GM12878 (cell line): ENCODE results near the gene PUS7L. TPM values are rescaled to one million over a fixed set of nuclear protein-coding genes. Genes with fewer than 3 reads are reported as not detected.

Experiments
- ATAC-seq: fragments of 200-7000 bp; cut with Tn5 transposase; 3 replicates; pipeline ENCODE4 v1.9.1; 2020; ENCODE audit warnings: mild to moderate bottlenecking, moderate library complexity
- BruUV-seq: library from RNA; stranded (reverse); fragments of 400-500 nt; replicated peaks from 2 replicates; lab custom pipeline; 2021; lab: Mats Ljungman, UMichigan
- CTCF ChIA-PET: fragments of 300-600 bp; sonication (Branson Sonifier 250); formaldehyde crosslinking; extraction: SDS; loops from one replicate; lab custom pipeline; 2021; ENCODE audit warnings: inconsistent platforms; lab: Yijun Ruan, JAX
- POLR2A ChIA-PET: fragments of 350-600 bp; formaldehyde crosslinking; extraction: SDS; loops from one replicate; lab custom pipeline; 2021; ENCODE audit warnings: inconsistent platforms; lab: Charles Lee
- RAD21 ChIA-PET: fragments of 300-600 bp; sonication (Branson Sonifier 250); formaldehyde crosslinking; loops from one replicate; lab custom pipeline; 2023; ENCODE audit warnings: antibody characterized with exemption; ENCODE audit not compliant: unreplicated experiment; lab: Charles Lee
- SMC1A ChIA-PET: fragments of 300-600 bp; sonication (Branson Sonifier 250); formaldehyde crosslinking; loops from one replicate; lab custom pipeline; 2023; ENCODE audit not compliant: unreplicated experiment, uncharacterized antibody; lab: Charles Lee
- DNase-seq: peaks from one replicate; pipeline ENCODE4 v3.0.0-alpha.2; 2011; ENCODE audit warnings: low read depth, low spot score
- FAIRE-seq: peaks from 3 replicates; lab custom pipeline; 2011; peaks lifted over from hg19 to GRCh38; lab: Jason Lieb, UNC
- H2AFZ ChIP-seq: 2 replicates; pipeline ENCODE4 v1.6.0; 2011; ENCODE audit warnings: low read depth, low read length, control low read depth; ENCODE audit not compliant: control insufficient read depth
- H3K27ac ChIP-seq: 2 replicates; pipeline ENCODE4 v1.5.1; 2011; ENCODE audit warnings: control low read depth; ENCODE audit not compliant: control insufficient read depth, insufficient read depth
- H3K27me3 ChIP-seq, 2 experiments: replicated peaks in 1 of 2; 2 replicates each; pipeline versions ENCODE4 v1.6.0 to v1.6.1; 2011; ENCODE audit warnings: low read length in 1 of 2; ENCODE audit not compliant: control insufficient read depth in 2 of 2, insufficient read depth in 2 of 2
- H3K36me3 ChIP-seq, 2 experiments: 2 replicates each; pipeline ENCODE4 v1.5.1; 2011; ENCODE audit warnings: low read length in 1 of 2; ENCODE audit not compliant: control insufficient read depth in 2 of 2, insufficient read depth in 2 of 2
- H3K4me1 ChIP-seq: 2 replicates; pipeline ENCODE4 v1.6.1; 2011; ENCODE audit warnings: mild to moderate bottlenecking, low read length, moderate library complexity, mixed read lengths; ENCODE audit not compliant: control insufficient read depth, insufficient read depth
- H3K4me2 ChIP-seq: 2 replicates; pipeline ENCODE4 v1.6.0; 2011; ENCODE audit warnings: control low read depth; ENCODE audit not compliant: control insufficient read depth, insufficient read depth
- H3K4me3 ChIP-seq: fragments of 200-600 bp; sonication (generic); 2 replicates; pipeline ENCODE4 v1.5.1; 2016
- H3K79me2 ChIP-seq: 2 replicates; pipeline ENCODE4 v1.6.0; 2011; ENCODE audit warnings: low read length; ENCODE audit not compliant: control insufficient read depth, insufficient read depth
- H3K9ac ChIP-seq: 2 replicates; pipeline ENCODE4 v1.8.0; 2011; ENCODE audit warnings: low read length, control low read depth, mixed read lengths; ENCODE audit not compliant: control insufficient read depth, insufficient read depth
- H3K9me3 ChIP-seq: replicated peaks from 3 replicates; pipeline ENCODE4 v1.5.1; 2011; ENCODE audit warnings: mild to moderate bottlenecking, low read length; ENCODE audit not compliant: control insufficient read depth, insufficient read depth
- H4K20me1 ChIP-seq: 2 replicates; pipeline ENCODE4 v1.6.0; 2011; ENCODE audit not compliant: control insufficient read depth, insufficient read depth
- ATF3 ChIP-seq: IDR thresholded peaks from 2 replicates; pipeline ENCODE4 v1.6.1; 2011; ENCODE audit warnings: low read depth, mild to moderate bottlenecking, low read length, moderate library complexity, borderline replicate concordance; ENCODE audit errors: extremely low read depth
- BMI1 ChIP-seq: fragments of 450-650 bp; IDR thresholded peaks from 2 replicates; pipeline ENCODE4 v1.6.1; 2016; ENCODE audit warnings: mild to moderate bottlenecking, moderate library complexity, borderline replicate concordance
- BRCA1 ChIP-seq: IDR thresholded peaks from 2 replicates; pipeline ENCODE4 v1.6.1; 2011; ENCODE audit warnings: low read depth, low read length, improper control_type of control experiment
- CTCF ChIP-seq, 3 experiments: IDR thresholded peaks in 2 of 3; conservative IDR thresholded peaks in 1 of 3; 2 replicates each; pipeline ENCODE4 v1.5.1; 2011; ENCODE audit warnings: low read depth in 3 of 3, low read length in 3 of 3, mild to moderate bottlenecking in 3 of 3, control low read depth in 2 of 3, moderate library complexity in 2 of 3, inconsistent platforms in 1 of 3, mixed read lengths in 1 of 3; ENCODE audit not compliant: control insufficient read depth in 2 of 3, insufficient read depth in 1 of 3; ENCODE audit errors: extremely low read depth in 1 of 3
- ETV6 ChIP-seq, 2 experiments: fragments of 450-650 bp in 1 of 2; IDR thresholded peaks in 1 of 2; conservative IDR thresholded peaks in 1 of 2; 2 replicates each; pipeline ENCODE4 v1.6.1; 2014; ENCODE audit warnings: antibody characterized with exemption in 1 of 2, borderline replicate concordance in 1 of 2, low read depth in 1 of 2, mild to moderate bottlenecking in 1 of 2, moderate library complexity in 1 of 2
- MAX ChIP-seq: IDR thresholded peaks from 2 replicates; pipeline ENCODE4 v1.6.1; 2012; ENCODE audit warnings: low read depth, low read length, improper control_type of control experiment
- NFYB ChIP-seq: IDR thresholded peaks from 2 replicates; pipeline ENCODE4 v1.6.1; 2011; ENCODE audit warnings: low read depth, mild to moderate bottlenecking, low read length, improper control_type of control experiment, moderate library complexity; ENCODE audit not compliant: insufficient read depth
- NKRF ChIP-seq: fragments of 450-650 bp; conservative IDR thresholded peaks from 2 replicates; pipeline ENCODE4 v1.6.1; 2017; ENCODE audit warnings: mild to moderate bottlenecking, moderate library complexity
- PBX3 ChIP-seq: IDR thresholded peaks from 2 replicates; pipeline ENCODE4 v1.6.1; 2011; ENCODE audit warnings: mild to moderate bottlenecking, low read depth, low read length, moderate library complexity; ENCODE audit not compliant: insufficient replicate concordance
- PKNOX1 ChIP-seq: fragments of 450-650 bp; IDR thresholded peaks from 2 replicates; pipeline ENCODE4 v1.6.1; 2016; ENCODE audit warnings: mild to moderate bottlenecking
- SMC3 ChIP-seq: IDR thresholded peaks from 2 replicates; pipeline ENCODE4 v1.6.1; 2011; ENCODE audit warnings: low read length, improper control_type of control experiment, borderline replicate concordance
- STAT1 ChIP-seq: fragments of 450-650 bp; conservative IDR thresholded peaks from 2 replicates; pipeline ENCODE4 v1.6.1; 2014; ENCODE audit warnings: antibody characterized with exemption, mild to moderate bottlenecking
- TAF1 ChIP-seq: IDR thresholded peaks from 2 replicates; pipeline ENCODE4 v1.6.1; 2011; ENCODE audit warnings: mild to moderate bottlenecking, low read depth, low read length, borderline replicate concordance
- YY1 ChIP-seq: IDR thresholded peaks from 2 replicates; pipeline ENCODE4 v1.6.1; 2011; ENCODE audit warnings: low read depth, mild to moderate bottlenecking, low read length
- ZBED1 ChIP-seq: IDR thresholded peaks from 2 replicates; pipeline ENCODE4 v1.6.1; 2016; ENCODE audit warnings: borderline replicate concordance
- WGBS: methylation state at CpG from one replicate; pipeline ENCODE4 v1.1.6; 2016; ENCODE audit warnings: low lambda C conversion rate; ENCODE audit not compliant: insufficient replicate concordance, insufficient coverage; ENCODE audit errors: missing lambda C conversion rate; 5-methylcytosine and 5-hydroxymethylcytosine counted together
- in situ Hi-C: fragments of 300-500 bp; cut with MboI; formaldehyde crosslinking; loops from 9 replicates; pipeline ENCODE4 v1.14.3; 2018; ENCODE audit warnings: mixed read lengths
- intact Hi-C: fragments of 100-400 bp; cut with micrococcal nuclease; formaldehyde crosslinking; loops from one replicate; pipeline ENCODE4 v1.14.2; 2022; ENCODE audit not compliant: unreplicated experiment
- polyA plus RNA-seq, 11 experiments: library from polyadenylated mRNA; depleted of rRNA in 4 of 11; unstranded in 6 of 11; stranded (reverse) in 5 of 11; fragments of >200 nt; fragmentation: Nextera tagmentation in 4 of 11; fragmentation: Illumina TruSeq in 1 of 11; extraction: Ambion mirVana in 4 of 11; extraction: Trizol in 1 of 11; gene quantifications; 1 replicate in 1 of 11; 2 replicates in 10 of 11; pipeline versions ENCODE4 v1.2.1 to v1.2.3, GENCODE V29; 2011 to 2016; ENCODE audit warnings: inconsistent platforms in 2 of 11, missing spikeins in 2 of 11, low read depth in 1 of 11
- total RNA-seq, 4 experiments: library from RNA; depleted of rRNA in 3 of 4; stranded (reverse); fragments of >200 nt in 3 of 4; fragmentation: Illumina TruSeq in 1 of 4; extraction: Trizol in 1 of 4; gene quantifications; 2 replicates each; pipeline versions ENCODE4 v1.2.1 to v1.2.3, GENCODE V29; 2013 to 2021

PUS7L gene
- total and polyA plus RNA-seq, 10 of the 15 experiments (the other 5 are each of a cell fraction or from before 2014, with no cell fraction given): 7.2 to 42.1 (median 19.6) TPM

- Histone ChIP-seq H3K79me2 (no peaks in the 10 kb centered on the region), H3K27me3 (no peaks in the 10 kb centered on the region), H3K9me3 (no peaks in the 10 kb centered on the region), H3K4me1 (no peaks in the 10 kb centered on the region), H3K9ac (no peak overlapping the region), H4K20me1 (no peaks in the 10 kb centered on the region), H3K4me3 (no peak overlapping the region), H3K27ac (no peak overlapping the region), H3K36me3 (no peaks in the 10 kb centered on the region), H2AFZ (no peak overlapping the region), H3K4me2 (no peak overlapping the region)
- WGBS: 41% methylated on average over 5 of the region's 5 CpGs
- CTCF ChIA-PET: interaction anchor here (1.4 to 2.0 kb wide), 2 partner anchors 206 to 231 kb away, joined by 3 to 5 read pairs; no protein-coding TSS in a partner anchor
- BruUV-seq: no TSS peak
- ATAC-seq: peak; percentile 96
- RAD21 ChIA-PET: interaction anchor here (0.6 kb wide), 1 partner anchor 82 kb away, joined by 3 read pairs; no protein-coding TSS in a partner anchor
- SMC1A ChIA-PET: no interaction called here
- DNase-seq: peak; percentile 8
- intact Hi-C loops: loop anchor here (2.0 to 10.0 kb wide), 3 partner anchors 171 to 324 kb away; no protein-coding TSS in a partner anchor
- POLR2A ChIA-PET: no interaction called here
- peak; percentile 93 for FAIRE-seq
- in situ Hi-C loops: no loop called here
- TF ChIP-seq ZBED1: no peak
- TF ChIP-seq SMC3: peak; percentile 58; the same call in 1 of the 2 replicates
- no peak for TF ChIP-seq TAF1
- TF ChIP-seq ATF3: no peak
- TF ChIP-seq PBX3: peak; percentile 70
- 0 out of 2 replicates have a peak, but pooled peaks have one; percentile 11 for TF ChIP-seq YY1
- peak; percentile 84 for TF ChIP-seq PKNOX1
- no peak for TF ChIP-seq BMI1
- TF ChIP-seq ETV6 (conservative IDR thresholded peaks at IDR 0.05 in 1 of 2, IDR thresholded peaks at IDR 0.05 in 1 of 2; ENCODE audit: borderline replicate concordance in 1 of 2, low read depth in 1 of 2): no peak
- TF ChIP-seq NKRF: no peak
- TF ChIP-seq BRCA1: no peak
- TF ChIP-seq CTCF (IDR thresholded peaks at IDR 0.05 in 2 of 3, conservative IDR thresholded peaks at IDR 0.05 in 1 of 3; ENCODE audit: control insufficient read depth in 2 of 3, extremely low read depth in 1 of 3, insufficient read depth in 1 of 3, low read depth in 3 of 3, low read length in 3 of 3): peak; percentile 63 to 77 (median 74)
- no peak for TF ChIP-seq STAT1
- TF ChIP-seq MAX: no peak
- 0 out of 2 replicates have a peak, but pooled peaks have one; percentile 38 for TF ChIP-seq NFYB
Observed at GRCh38 chr12:43676183-43676813, 82.3 kb downstream of the PUS7L start.
